ENCODE measurements around the gene PALD1. TPM values are rescaled to one million over a fixed set of nuclear protein-coding genes. Genes with fewer than 3 reads are reported as not detected.

The PALD1 gene
- total RNA-seq, 1 donor from 2014 or later: 1.8 TPM

DNA sequence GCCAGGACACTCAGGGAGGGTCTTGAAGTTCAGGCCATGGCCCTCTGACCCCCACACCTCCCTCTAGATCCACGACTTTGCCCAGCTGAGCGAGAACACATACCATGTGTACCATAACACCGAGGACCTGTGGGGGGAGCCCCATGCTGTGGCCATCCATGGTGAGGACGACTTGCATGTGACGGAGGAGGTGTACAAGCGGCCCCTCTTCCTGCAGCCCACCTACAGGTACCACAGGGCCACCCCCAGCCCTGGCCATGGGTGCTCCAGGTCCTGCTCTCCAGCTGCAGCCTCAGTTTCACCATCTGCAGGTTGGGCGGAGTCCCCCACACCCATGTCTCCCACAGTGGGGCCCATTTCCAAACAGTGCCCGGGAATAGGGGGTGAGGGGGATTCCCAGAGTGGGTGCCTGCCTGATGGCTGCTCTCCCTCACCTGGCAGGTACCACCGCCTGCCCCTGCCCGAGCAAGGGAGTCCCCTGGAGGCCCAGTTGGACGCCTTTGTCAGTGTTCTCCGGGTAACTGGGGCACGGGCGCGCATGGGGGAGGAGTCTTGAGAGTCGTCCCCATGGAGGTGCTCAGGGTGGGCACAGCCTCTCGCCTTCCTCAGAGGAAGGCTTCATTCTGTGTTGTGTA lies 54.1 kb downstream of the PALD1 start:
- H3K27ac Mint-ChIP-seq (ENCODE audit: unreplicated experiment): no peak overlapping the region
- FAIRE-seq: no peak
- H3K79me2 ChIP-seq (ENCODE audit: insufficient read depth, low read length): no peaks in the 10 kb centered on the region
- H3K4me2 ChIP-seq (ENCODE audit: low read length): no peak overlapping the region
- no peaks in the 10 kb centered on the region for H3K9me3 Mint-ChIP-seq (ENCODE audit: unreplicated experiment)
- H3K9me3 ChIP-seq (ENCODE audit: insufficient read depth, low read depth, low read length): no peaks in the 10 kb centered on the region
- peaks cover 3% of the 10 kb centered on the region for H3K4me1 Mint-ChIP-seq (ENCODE audit: low read depth, unreplicated experiment)
- no peak for DNase-seq (ENCODE audit: low read depth)
- H2AFZ ChIP-seq (ENCODE audit: low read depth, low read length): no peak overlapping the region
- H3K36me3 Mint-ChIP-seq (ENCODE audit: low read depth, unreplicated experiment): peaks cover 2% of the 10 kb centered on the region
- no peak overlapping the region for H3K27ac ChIP-seq (ENCODE audit: low read depth, low read length)
- H3K27me3 Mint-ChIP-seq (ENCODE audit: low read depth, unreplicated experiment): peaks cover 22% of the 10 kb centered on the region
- H3K4me1 ChIP-seq (ENCODE audit: insufficient read depth, low read length): no peaks in the 10 kb centered on the region
- H3K36me3 ChIP-seq (ENCODE audit: insufficient read depth, low read length): no peaks in the 10 kb centered on the region
- H3K4me3 Mint-ChIP-seq (ENCODE audit: unreplicated experiment): no peak overlapping the region
- peaks cover 3% of the 10 kb centered on the region for H4K20me1 ChIP-seq (ENCODE audit: insufficient read depth, low read length)
- TF ChIP-seq, protein P1, sequence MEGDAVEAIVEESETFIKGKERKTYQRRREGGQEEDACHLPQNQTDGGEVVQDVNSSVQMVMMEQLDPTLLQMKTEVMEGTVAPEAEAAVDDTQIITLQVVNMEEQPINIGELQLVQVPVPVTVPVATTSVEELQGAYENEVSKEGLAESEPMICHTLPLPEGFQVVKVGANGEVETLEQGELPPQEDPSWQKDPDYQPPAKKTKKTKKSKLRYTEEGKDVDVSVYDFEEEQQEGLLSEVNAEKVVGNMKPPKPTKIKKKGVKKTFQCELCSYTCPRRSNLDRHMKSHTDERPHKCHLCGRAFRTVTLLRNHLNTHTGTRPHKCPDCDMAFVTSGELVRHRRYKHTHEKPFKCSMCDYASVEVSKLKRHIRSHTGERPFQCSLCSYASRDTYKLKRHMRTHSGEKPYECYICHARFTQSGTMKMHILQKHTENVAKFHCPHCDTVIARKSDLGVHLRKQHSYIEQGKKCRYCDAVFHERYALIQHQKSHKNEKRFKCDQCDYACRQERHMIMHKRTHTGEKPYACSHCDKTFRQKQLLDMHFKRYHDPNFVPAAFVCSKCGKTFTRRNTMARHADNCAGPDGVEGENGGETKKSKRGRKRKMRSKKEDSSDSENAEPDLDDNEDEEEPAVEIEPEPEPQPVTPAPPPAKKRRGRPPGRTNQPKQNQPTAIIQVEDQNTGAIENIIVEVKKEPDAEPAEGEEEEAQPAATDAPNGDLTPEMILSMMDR (IDR thresholded peaks at IDR 0.05; ENCODE audit: insufficient read depth, low read depth, low read length): no peak
- TF ChIP-seq EZH2 (IDR thresholded peaks at IDR 0.05; ENCODE audit: insufficient read depth, low read length): no peak
- peaks cover 3% of the 10 kb centered on the region for H3K27me3 ChIP-seq (ENCODE audit: insufficient read depth, low read length)
- no peak overlapping the region for H3K9ac ChIP-seq (ENCODE audit: low read length)
- H3K4me3 ChIP-seq (ENCODE audit: insufficient read depth, low read depth, low read length): no peak overlapping the region

DNA sequence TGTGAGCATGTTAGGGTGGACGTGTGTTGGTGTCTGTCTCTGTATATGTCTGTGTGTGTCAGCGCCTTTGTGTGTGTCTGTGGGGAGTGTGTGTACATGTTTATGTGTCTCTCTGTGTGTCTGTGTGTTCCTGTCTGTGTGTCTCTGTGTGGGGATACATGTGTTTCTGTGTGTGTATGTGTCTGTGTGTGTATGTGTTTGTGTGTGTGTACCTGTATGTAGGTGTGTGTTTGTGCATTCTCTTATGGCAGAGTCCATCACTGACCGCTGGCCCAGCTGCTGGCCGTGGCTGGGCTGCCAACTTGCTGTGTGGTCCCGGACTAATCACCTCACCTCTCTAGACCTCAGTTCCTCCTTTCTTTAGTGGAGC lies 54.6 kb downstream of the PALD1 start:
- no peaks in the 10 kb centered on the region for H3K9me3 Mint-ChIP-seq (ENCODE audit: unreplicated experiment)
- Histone ChIP-seq H3K4me3 (ENCODE audit: insufficient read depth, low read depth, low read length) (no peak overlapping the region), H3K9ac (ENCODE audit: low read length) (no peak overlapping the region), H3K79me2 (ENCODE audit: insufficient read depth, low read length) (no peaks in the 10 kb centered on the region), H3K9me3 (ENCODE audit: insufficient read depth, low read depth, low read length) (no peaks in the 10 kb centered on the region), H3K36me3 (ENCODE audit: insufficient read depth, low read length) (no peaks in the 10 kb centered on the region), H3K4me2 (ENCODE audit: low read length) (no peak overlapping the region), H3K27ac (ENCODE audit: low read depth, low read length) (no peak overlapping the region), H4K20me1 (ENCODE audit: insufficient read depth, low read length) (peaks cover 3% of the 10 kb centered on the region), H3K4me1 (ENCODE audit: insufficient read depth, low read length) (no peaks in the 10 kb centered on the region), H2AFZ (ENCODE audit: low read depth, low read length) (no peak overlapping the region), H3K27me3 (ENCODE audit: insufficient read depth, low read length) (peaks cover 3% of the 10 kb centered on the region)
- DNase-seq (ENCODE audit: low read depth) (no peak), FAIRE-seq (no peak)
- H3K27me3 Mint-ChIP-seq (ENCODE audit: low read depth, unreplicated experiment): peaks cover 22% of the 10 kb centered on the region
- H3K27ac Mint-ChIP-seq (ENCODE audit: unreplicated experiment): peak overlapping the region; percentile 13
- peaks cover 3% of the 10 kb centered on the region for H3K4me1 Mint-ChIP-seq (ENCODE audit: low read depth, unreplicated experiment)
- TF ChIP-seq EZH2 (IDR thresholded peaks at IDR 0.05; ENCODE audit: insufficient read depth, low read length): no peak
- TF ChIP-seq, protein P1 (IDR thresholded peaks at IDR 0.05; ENCODE audit: insufficient read depth, low read depth, low read length): no peak
- peaks cover 2% of the 10 kb centered on the region for H3K36me3 Mint-ChIP-seq (ENCODE audit: low read depth, unreplicated experiment)
- no peak overlapping the region for H3K4me3 Mint-ChIP-seq (ENCODE audit: unreplicated experiment)

DNA sequence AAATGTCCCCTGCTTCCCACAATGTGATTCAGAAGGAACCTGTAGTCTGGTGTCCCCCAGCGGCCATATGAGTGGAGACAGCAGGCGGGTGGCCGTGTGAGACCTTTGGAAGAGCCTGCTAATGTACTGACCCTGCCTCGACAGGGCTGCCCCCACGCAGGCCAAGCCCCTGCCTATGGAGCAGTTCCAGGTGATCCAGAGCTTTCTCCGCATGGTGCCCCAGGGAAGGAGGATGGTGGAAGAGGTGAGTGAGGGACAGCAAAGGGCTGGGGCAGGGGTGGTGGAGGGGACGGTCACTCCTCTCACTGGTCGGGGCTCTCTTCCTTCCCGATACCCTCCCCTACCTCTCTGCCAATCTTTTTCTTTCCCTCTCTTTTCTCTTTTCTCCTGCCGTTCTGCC lies 55.7 kb downstream of the PALD1 start:
- FAIRE-seq (no peak), DNase-seq (ENCODE audit: low read depth) (no peak)
- Histone ChIP-seq H3K27ac (ENCODE audit: low read depth, low read length) (no peak overlapping the region), H3K79me2 (ENCODE audit: insufficient read depth, low read length) (no peaks in the 10 kb centered on the region), H3K4me1 (ENCODE audit: insufficient read depth, low read length) (no peaks in the 10 kb centered on the region), H3K4me3 (ENCODE audit: insufficient read depth, low read depth, low read length) (no peak overlapping the region), H3K4me2 (ENCODE audit: low read length) (no peak overlapping the region), H4K20me1 (ENCODE audit: insufficient read depth, low read length) (peaks cover 3% of the 10 kb centered on the region), H2AFZ (ENCODE audit: low read depth, low read length) (no peak overlapping the region), H3K9me3 (ENCODE audit: insufficient read depth, low read depth, low read length) (no peaks in the 10 kb centered on the region), H3K9ac (ENCODE audit: low read length) (no peak overlapping the region), H3K36me3 (ENCODE audit: insufficient read depth, low read length) (no peaks in the 10 kb centered on the region), H3K27me3 (ENCODE audit: insufficient read depth, low read length) (peaks cover 3% of the 10 kb centered on the region)
- H3K36me3 Mint-ChIP-seq (ENCODE audit: low read depth, unreplicated experiment): no peaks in the 10 kb centered on the region
- H3K27ac Mint-ChIP-seq (ENCODE audit: unreplicated experiment): no peak overlapping the region
- peaks cover 22% of the 10 kb centered on the region for H3K27me3 Mint-ChIP-seq (ENCODE audit: low read depth, unreplicated experiment)
- peaks cover 3% of the 10 kb centered on the region for H3K4me1 Mint-ChIP-seq (ENCODE audit: low read depth, unreplicated experiment)
- no peak overlapping the region for H3K4me3 Mint-ChIP-seq (ENCODE audit: unreplicated experiment)
- H3K9me3 Mint-ChIP-seq (ENCODE audit: unreplicated experiment): no peaks in the 10 kb centered on the region
- TF ChIP-seq, protein P1 (IDR thresholded peaks at IDR 0.05; ENCODE audit: insufficient read depth, low read depth, low read length): no peak
- TF ChIP-seq EZH2 (IDR thresholded peaks at IDR 0.05; ENCODE audit: insufficient read depth, low read length): no peak
